HEK293 (cell line): Measurements from ENCODE around the gene CDC37.

Experiments used
- GLI2 ChIP-seq: fragments of 450-650 bp; formaldehyde crosslinking; IDR thresholded peaks from 2 replicates; pipeline ENCODE4; 2017; ENCODE audit warnings: missing biosample characterization, missing genetic modification characterization, low read depth, borderline replicate concordance
- HIC1 ChIP-seq: fragments of 450-650 bp; formaldehyde crosslinking; IDR thresholded peaks from 2 replicates; pipeline ENCODE4 v1.5.1; 2016; ENCODE audit warnings: missing biosample characterization, missing genetic modification characterization
- KLF1 ChIP-seq: fragments of 450-650 bp; formaldehyde crosslinking; IDR thresholded peaks from 2 replicates; pipeline ENCODE4 v1.5.1; 2016; ENCODE audit warnings: missing biosample characterization, missing genetic modification characterization
- KLF8 ChIP-seq: fragments of 450-650 bp; formaldehyde crosslinking; IDR thresholded peaks from 2 replicates; pipeline ENCODE4 v1.5.1; 2016; ENCODE audit warnings: missing biosample characterization, missing genetic modification characterization
- SCRT1 ChIP-seq: fragments of 450-650 bp; formaldehyde crosslinking; IDR thresholded peaks from 2 replicates; pipeline ENCODE4 v1.5.1; 2016; ENCODE audit warnings: missing biosample characterization, missing genetic modification characterization, borderline replicate concordance
- ZBTB48 ChIP-seq: fragments of 450-650 bp; formaldehyde crosslinking; IDR thresholded peaks from 2 replicates; pipeline ENCODE4 v1.5.1; 2016; ENCODE audit warnings: missing biosample characterization, missing genetic modification characterization
- ZFP3 ChIP-seq: fragments of 450-650 bp; formaldehyde crosslinking; IDR thresholded peaks from 2 replicates; pipeline ENCODE4 v1.5.1; 2016; ENCODE audit warnings: low read depth, missing biosample characterization, missing genetic modification characterization
- ZIC2 ChIP-seq: fragments of 450-650 bp; formaldehyde crosslinking; IDR thresholded peaks from 2 replicates; pipeline ENCODE4 v1.5.1; 2016; ENCODE audit warnings: missing biosample characterization, missing genetic modification characterization
- ZNF112 ChIP-seq: fragments of 450-650 bp; formaldehyde crosslinking; IDR thresholded peaks from 2 replicates; pipeline ENCODE4 v1.5.0; 2017; ENCODE audit warnings: missing biosample characterization, missing genetic modification characterization
- ZNF114 ChIP-seq: fragments of 450-650 bp; formaldehyde crosslinking; IDR thresholded peaks from 2 replicates; pipeline ENCODE4 v1.5.0; 2017; ENCODE audit warnings: missing biosample characterization, missing genetic modification characterization
- ZNF16 ChIP-seq: fragments of 450-650 bp; formaldehyde crosslinking; IDR thresholded peaks from 2 replicates; pipeline ENCODE4 v1.5.1; 2016; ENCODE audit warnings: low read depth, missing biosample characterization, missing genetic modification characterization
- ZNF23 ChIP-seq: fragments of 450-650 bp; formaldehyde crosslinking; IDR thresholded peaks from 2 replicates; pipeline ENCODE4 v1.5.1; 2016; ENCODE audit warnings: missing biosample characterization, missing genetic modification characterization, borderline replicate concordance
- ZNF239 ChIP-seq: fragments of 450-650 bp; formaldehyde crosslinking; IDR thresholded peaks from 2 replicates; pipeline ENCODE4 v1.5.1; 2016; ENCODE audit warnings: missing biosample characterization, missing genetic modification characterization
- ZNF24 ChIP-seq: fragments of 450-650 bp; formaldehyde crosslinking; IDR thresholded peaks from 2 replicates; pipeline ENCODE4 v1.5.1; 2016; ENCODE audit warnings: missing biosample characterization, missing genetic modification characterization
- ZNF433 ChIP-seq: fragments of 450-650 bp; formaldehyde crosslinking; IDR thresholded peaks from 2 replicates; pipeline ENCODE4 v1.5.1; 2016; ENCODE audit warnings: missing biosample characterization, missing genetic modification characterization, low read depth
- ZNF488 ChIP-seq: fragments of 450-650 bp; formaldehyde crosslinking; IDR thresholded peaks from 2 replicates; pipeline ENCODE4 v1.5.1; 2016; ENCODE audit warnings: missing biosample characterization, missing genetic modification characterization
- ZNF514 ChIP-seq: fragments of 450-650 bp; formaldehyde crosslinking; IDR thresholded peaks from 2 replicates; pipeline ENCODE4 v1.5.1; 2016; ENCODE audit warnings: missing biosample characterization, missing genetic modification characterization
- ZNF521 ChIP-seq: fragments of 450-650 bp; formaldehyde crosslinking; IDR thresholded peaks from 2 replicates; pipeline ENCODE4 v1.5.1; 2017; ENCODE audit warnings: missing biosample characterization, mild to moderate bottlenecking, missing genetic modification characterization
- ZNF555 ChIP-seq: fragments of 450-650 bp; formaldehyde crosslinking; conservative IDR thresholded peaks from 2 replicates; pipeline ENCODE4 v1.5.1; 2017; ENCODE audit warnings: missing biosample characterization, mild to moderate bottlenecking, missing genetic modification characterization, inconsistent platforms
- ZNF664 ChIP-seq: fragments of 450-650 bp; formaldehyde crosslinking; IDR thresholded peaks from 2 replicates; pipeline ENCODE4 v1.5.1; 2016; ENCODE audit warnings: missing biosample characterization, missing genetic modification characterization
- ZNF692 ChIP-seq: fragments of 450-650 bp; formaldehyde crosslinking; IDR thresholded peaks from 2 replicates; pipeline ENCODE4 v1.5.1; 2016; ENCODE audit warnings: missing biosample characterization, missing genetic modification characterization
- ZNF701 ChIP-seq: fragments of 450-650 bp; formaldehyde crosslinking; IDR thresholded peaks from 2 replicates; pipeline ENCODE4 v1.5.1; 2016; ENCODE audit warnings: missing biosample characterization, missing genetic modification characterization
- ZNF776 ChIP-seq: fragments of 450-650 bp; formaldehyde crosslinking; IDR thresholded peaks from 2 replicates; pipeline ENCODE4 v1.5.0; 2017; ENCODE audit warnings: missing biosample characterization, missing genetic modification characterization, borderline replicate concordance
- ZSCAN16 ChIP-seq: fragments of 450-650 bp; formaldehyde crosslinking; IDR thresholded peaks from 2 replicates; pipeline ENCODE4 v1.5.1; 2016; ENCODE audit warnings: missing biosample characterization, missing genetic modification characterization
- TF ChIP-seq, protein P1 (sequence below): fragments of 450-650 bp; formaldehyde crosslinking; IDR thresholded peaks from 2 replicates; pipeline ENCODE4 v1.5.1; 2016; ENCODE audit warnings: missing biosample characterization, missing genetic modification characterization, low read depth
- TF ChIP-seq, protein P2 (sequence below): fragments of 450-650 bp; IDR thresholded peaks from 2 replicates; pipeline ENCODE4 v1.5.1; 2018; ENCODE audit warnings: missing biosample characterization, mild to moderate bottlenecking, missing genetic modification characterization
- TF ChIP-seq, protein P3 (sequence below): fragments of 450-650 bp; formaldehyde crosslinking; IDR thresholded peaks from 2 replicates; pipeline ENCODE4 v1.5.1; 2016; ENCODE audit warnings: missing biosample characterization, missing genetic modification characterization
- TF ChIP-seq, protein P4 (sequence below): fragments of 450-650 bp; formaldehyde crosslinking; IDR thresholded peaks from 2 replicates; pipeline ENCODE4 v1.5.1; 2016; ENCODE audit warnings: missing biosample characterization, missing genetic modification characterization

The CDC37 gene

GRCh38 chr19:10390652-10391286 is 12.6 kb downstream of the CDC37 start (continued):
- TF ChIP-seq, protein P1, sequence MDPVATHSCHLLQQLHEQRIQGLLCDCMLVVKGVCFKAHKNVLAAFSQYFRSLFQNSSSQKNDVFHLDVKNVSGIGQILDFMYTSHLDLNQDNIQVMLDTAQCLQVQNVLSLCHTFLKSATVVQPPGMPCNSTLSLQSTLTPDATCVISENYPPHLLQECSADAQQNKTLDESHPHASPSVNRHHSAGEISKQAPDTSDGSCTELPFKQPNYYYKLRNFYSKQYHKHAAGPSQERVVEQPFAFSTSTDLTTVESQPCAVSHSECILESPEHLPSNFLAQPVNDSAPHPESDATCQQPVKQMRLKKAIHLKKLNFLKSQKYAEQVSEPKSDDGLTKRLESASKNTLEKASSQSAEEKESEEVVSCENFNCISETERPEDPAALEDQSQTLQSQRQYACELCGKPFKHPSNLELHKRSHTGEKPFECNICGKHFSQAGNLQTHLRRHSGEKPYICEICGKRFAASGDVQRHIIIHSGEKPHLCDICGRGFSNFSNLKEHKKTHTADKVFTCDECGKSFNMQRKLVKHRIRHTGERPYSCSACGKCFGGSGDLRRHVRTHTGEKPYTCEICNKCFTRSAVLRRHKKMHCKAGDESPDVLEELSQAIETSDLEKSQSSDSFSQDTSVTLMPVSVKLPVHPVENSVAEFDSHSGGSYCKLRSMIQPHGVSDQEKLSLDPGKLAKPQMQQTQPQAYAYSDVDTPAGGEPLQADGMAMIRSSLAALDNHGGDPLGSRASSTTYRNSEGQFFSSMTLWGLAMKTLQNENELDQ (tag by site-specific recombination), result no peak
- peak; percentile 51; the same call in 1 of the 2 replicates for TF ChIP-seq ZBTB48 (tag by site-specific recombination)
- no peak for TF ChIP-seq KLF8
- no peak for TF ChIP-seq ZNF23
- no peak for TF ChIP-seq ZNF488 (tag by site-specific recombination)
- no peak for TF ChIP-seq HIC1 (tag by site-specific recombination)
- no peak for TF ChIP-seq ZNF24 (tag by site-specific recombination)
- TF ChIP-seq ZNF239 (tag by site-specific recombination), result no peak
- TF ChIP-seq KLF1, result no peak
- TF ChIP-seq ZNF112, result no peak
- TF ChIP-seq ZNF701 (tag by site-specific recombination), result no peak
- TF ChIP-seq, protein P2, sequence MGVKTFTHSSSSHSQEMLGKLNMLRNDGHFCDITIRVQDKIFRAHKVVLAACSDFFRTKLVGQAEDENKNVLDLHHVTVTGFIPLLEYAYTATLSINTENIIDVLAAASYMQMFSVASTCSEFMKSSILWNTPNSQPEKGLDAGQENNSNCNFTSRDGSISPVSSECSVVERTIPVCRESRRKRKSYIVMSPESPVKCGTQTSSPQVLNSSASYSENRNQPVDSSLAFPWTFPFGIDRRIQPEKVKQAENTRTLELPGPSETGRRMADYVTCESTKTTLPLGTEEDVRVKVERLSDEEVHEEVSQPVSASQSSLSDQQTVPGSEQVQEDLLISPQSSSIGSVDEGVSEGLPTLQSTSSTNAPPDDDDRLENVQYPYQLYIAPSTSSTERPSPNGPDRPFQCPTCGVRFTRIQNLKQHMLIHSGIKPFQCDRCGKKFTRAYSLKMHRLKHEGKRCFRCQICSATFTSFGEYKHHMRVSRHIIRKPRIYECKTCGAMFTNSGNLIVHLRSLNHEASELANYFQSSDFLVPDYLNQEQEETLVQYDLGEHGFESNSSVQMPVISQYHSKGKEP (tag by site-specific recombination), result no peak
- TF ChIP-seq ZNF692 (tag by site-specific recombination), result no peak
- no peak for TF ChIP-seq ZNF514 (tag by site-specific recombination)
- TF ChIP-seq ZNF16 (tag by site-specific recombination), result no peak
- no peak for TF ChIP-seq GLI2 (tag by site-specific recombination)
- no peak for TF ChIP-seq ZNF521 (tag by site-specific recombination)
- no peak for TF ChIP-seq ZNF114 (tag by site-specific recombination)
- TF ChIP-seq, protein P3, sequence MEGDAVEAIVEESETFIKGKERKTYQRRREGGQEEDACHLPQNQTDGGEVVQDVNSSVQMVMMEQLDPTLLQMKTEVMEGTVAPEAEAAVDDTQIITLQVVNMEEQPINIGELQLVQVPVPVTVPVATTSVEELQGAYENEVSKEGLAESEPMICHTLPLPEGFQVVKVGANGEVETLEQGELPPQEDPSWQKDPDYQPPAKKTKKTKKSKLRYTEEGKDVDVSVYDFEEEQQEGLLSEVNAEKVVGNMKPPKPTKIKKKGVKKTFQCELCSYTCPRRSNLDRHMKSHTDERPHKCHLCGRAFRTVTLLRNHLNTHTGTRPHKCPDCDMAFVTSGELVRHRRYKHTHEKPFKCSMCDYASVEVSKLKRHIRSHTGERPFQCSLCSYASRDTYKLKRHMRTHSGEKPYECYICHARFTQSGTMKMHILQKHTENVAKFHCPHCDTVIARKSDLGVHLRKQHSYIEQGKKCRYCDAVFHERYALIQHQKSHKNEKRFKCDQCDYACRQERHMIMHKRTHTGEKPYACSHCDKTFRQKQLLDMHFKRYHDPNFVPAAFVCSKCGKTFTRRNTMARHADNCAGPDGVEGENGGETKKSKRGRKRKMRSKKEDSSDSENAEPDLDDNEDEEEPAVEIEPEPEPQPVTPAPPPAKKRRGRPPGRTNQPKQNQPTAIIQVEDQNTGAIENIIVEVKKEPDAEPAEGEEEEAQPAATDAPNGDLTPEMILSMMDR (tag by site-specific recombination), result peak; percentile 78
- TF ChIP-seq ZIC2, result no peak
- no peak for TF ChIP-seq SCRT1
- no peak for TF ChIP-seq ZNF776 (tag by site-specific recombination)
- TF ChIP-seq ZNF555 (tag by site-specific recombination), result no peak
- no peak for TF ChIP-seq ZNF433 (tag by site-specific recombination)
- no peak for TF ChIP-seq ZSCAN16
- TF ChIP-seq ZFP3 (tag by site-specific recombination), result no peak
- TF ChIP-seq ZNF664 (tag by site-specific recombination), result no peak
- TF ChIP-seq, protein P4, sequence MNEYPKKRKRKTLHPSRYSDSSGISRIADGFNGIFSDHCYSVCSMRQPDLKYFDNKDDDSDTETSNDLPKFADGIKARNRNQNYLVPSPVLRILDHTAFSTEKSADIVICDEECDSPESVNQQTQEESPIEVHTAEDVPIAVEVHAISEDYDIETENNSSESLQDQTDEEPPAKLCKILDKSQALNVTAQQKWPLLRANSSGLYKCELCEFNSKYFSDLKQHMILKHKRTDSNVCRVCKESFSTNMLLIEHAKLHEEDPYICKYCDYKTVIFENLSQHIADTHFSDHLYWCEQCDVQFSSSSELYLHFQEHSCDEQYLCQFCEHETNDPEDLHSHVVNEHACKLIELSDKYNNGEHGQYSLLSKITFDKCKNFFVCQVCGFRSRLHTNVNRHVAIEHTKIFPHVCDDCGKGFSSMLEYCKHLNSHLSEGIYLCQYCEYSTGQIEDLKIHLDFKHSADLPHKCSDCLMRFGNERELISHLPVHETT (tag by site-specific recombination), result peak; percentile 43; the same call in 1 of the 2 replicates
